Activated naive CD4-positive, alpha-beta T cell treated with anti-CD3 and anti-CD28 coated beads, Interleukin-2, amount 10 ng/mL, durations not matched to agents 7 days and 5 days (primary cell): ENCODE measurements around the gene PAQR4.

Source experiments
- CTCF ChIA-PET: fragments of 350-600 bp; sonication (Branson Sonifier 250); formaldehyde crosslinking; loops from one replicate; lab custom pipeline; 2021; ENCODE audit warnings: antibody characterized with exemption; lab: Charles Lee
- DNase-seq: peaks from one replicate; pipeline ENCODE4 v3.0.0-alpha.2; 2020
- H3K27ac Mint-ChIP-seq: one replicate; pipeline ENCODE4 v1.8.0; 2021; ENCODE audit warnings: mild to moderate bottlenecking, moderate library complexity, mixed read lengths
- H3K27me3 Mint-ChIP-seq: one replicate; pipeline ENCODE4 v1.8.0; 2021; ENCODE audit warnings: mild to moderate bottlenecking, mixed read lengths
- H3K36me3 Mint-ChIP-seq: one replicate; pipeline ENCODE4 v1.8.0; 2021; ENCODE audit warnings: mixed read lengths
- H3K4me1 Mint-ChIP-seq: one replicate; pipeline ENCODE4 v1.8.0; 2021; ENCODE audit warnings: mixed read lengths
- H3K4me3 Mint-ChIP-seq: one replicate; pipeline ENCODE4 v1.8.0; 2021; ENCODE audit warnings: mild to moderate bottlenecking, moderate library complexity, mixed read lengths
- H3K9me3 Mint-ChIP-seq: one replicate; pipeline ENCODE4 v1.8.0; 2021; ENCODE audit warnings: mixed read lengths

PAQR4 gene

DNA sequence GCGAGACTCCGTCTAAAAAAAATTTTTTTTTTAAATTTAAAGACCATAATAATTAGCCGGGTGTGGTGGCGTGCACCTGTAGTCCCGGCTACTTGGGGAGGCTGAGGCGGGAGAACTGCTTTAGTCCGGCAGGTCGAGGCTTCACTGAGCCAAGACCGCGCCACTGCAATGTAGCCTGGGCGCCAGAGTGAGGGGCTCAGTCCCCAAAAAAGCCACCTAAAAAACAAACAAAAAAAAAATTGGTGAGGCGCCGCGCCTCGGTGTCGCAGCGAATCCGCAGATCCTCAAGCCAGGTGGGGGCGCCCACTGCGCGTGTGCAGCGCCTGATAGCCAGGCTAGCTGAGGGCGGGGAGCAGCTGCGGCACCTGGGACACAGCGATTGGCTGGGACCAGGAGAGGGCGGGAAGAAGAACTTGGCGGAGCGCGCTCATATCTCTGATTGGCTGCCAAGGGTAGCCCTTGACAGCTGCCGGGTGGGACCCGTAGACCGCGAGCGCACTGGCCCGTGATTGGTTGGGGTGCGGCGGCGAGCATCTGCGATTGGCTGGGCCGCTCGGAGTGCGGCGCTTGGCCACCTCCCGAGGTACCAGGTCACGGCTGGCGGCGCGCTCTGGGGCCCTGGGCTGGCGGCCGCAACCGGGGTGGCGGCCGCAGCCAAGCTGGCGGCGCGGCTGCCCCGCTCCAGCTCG, 34.6 kb downstream of the PAQR4 start:
- peak; percentile 99 for DNase-seq
- peaks cover 35% of the 10 kb centered on the region for H3K4me1 Mint-ChIP-seq
- H3K4me3 Mint-ChIP-seq = peak overlapping the region; percentile 73
- no peaks in the 10 kb centered on the region for H3K9me3 Mint-ChIP-seq
- no peaks in the 10 kb centered on the region for H3K36me3 Mint-ChIP-seq
- CTCF ChIA-PET = interaction anchor here (0.7 to 17.3 kb wide), 8 partner anchors 11 to 115 kb away, joined by 3 to 300 read pairs (median 4); partner anchors contain the start of genes CLDN6, HCFC1R1, PAQR4 and THOC6
- peaks cover 71% of the 10 kb centered on the region for H3K27me3 Mint-ChIP-seq
- peak overlapping the region; percentile 72 for H3K27ac Mint-ChIP-seq

DNA sequence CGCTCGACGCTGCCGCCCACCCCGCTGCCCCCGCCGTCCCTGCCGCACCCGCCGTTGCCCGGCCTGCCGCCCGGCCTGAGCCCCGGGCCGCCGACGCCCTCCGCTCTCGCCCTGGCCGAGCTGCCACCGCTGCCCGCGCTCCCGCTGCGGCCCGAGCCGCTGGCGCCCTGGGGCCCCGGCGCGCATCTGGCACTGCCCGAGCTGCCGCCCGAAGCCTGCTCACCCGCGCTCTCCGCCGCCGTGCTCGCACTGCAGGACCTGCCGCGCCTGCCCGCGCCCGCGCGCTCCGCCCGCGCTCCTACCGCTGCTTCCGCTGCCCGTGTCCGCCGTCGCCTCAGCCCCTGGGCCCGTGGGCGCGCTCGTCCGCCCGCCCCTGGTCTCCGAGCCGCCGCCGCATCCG, 35.2 kb downstream of the PAQR4 start:
- no peak overlapping the region for H3K27ac Mint-ChIP-seq

DNA sequence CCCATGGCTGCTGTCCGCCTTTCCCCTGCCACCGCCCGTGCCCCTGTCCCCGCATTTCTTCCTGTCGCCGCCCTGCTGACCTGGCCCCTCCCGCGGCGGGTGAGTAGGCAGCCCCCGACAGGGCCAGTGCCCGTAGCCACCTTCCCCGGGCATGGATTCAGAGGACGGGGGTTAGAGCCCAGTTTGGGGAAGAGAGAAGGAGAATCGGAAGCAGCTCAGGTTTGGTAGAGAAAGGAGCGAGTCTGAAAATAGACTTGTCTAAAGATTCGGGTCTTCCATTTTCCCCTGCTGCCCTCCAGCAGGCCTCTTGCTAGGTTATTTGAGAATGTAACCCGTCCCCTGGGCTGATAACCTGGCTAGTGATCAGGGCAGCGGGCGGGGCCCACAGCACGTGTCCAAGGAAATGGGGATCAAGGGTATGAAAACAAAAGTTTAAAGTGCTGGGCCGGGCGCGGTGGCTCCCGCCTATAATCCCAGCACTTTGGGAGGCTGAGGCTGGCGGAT, 35.7 kb downstream of the PAQR4 start:
- no peaks in the 10 kb centered on the region for H3K36me3 Mint-ChIP-seq
- H3K4me3 Mint-ChIP-seq = peak overlapping the region; percentile 77
- H3K9me3 Mint-ChIP-seq = no peaks in the 10 kb centered on the region
- H3K27ac Mint-ChIP-seq = no peak overlapping the region
- peaks cover 71% of the 10 kb centered on the region for H3K27me3 Mint-ChIP-seq
- peaks cover 40% of the 10 kb centered on the region for H3K4me1 Mint-ChIP-seq
- CTCF ChIA-PET = interaction anchor here (17.3 kb wide), 1 partner anchor 22 kb away, joined by 300 read pairs; the partner anchor contains the start of genes CLDN6, HCFC1R1, THOC6 and TNFRSF12A
- peak; percentile 42 for DNase-seq

More for the DNA sequence above, 35.2 kb downstream of the PAQR4 start:
- DNase-seq = peak; percentile 46
- Mint-ChIP-seq H3K9me3 (no peaks in the 10 kb centered on the region), H3K27me3 (peaks cover 71% of the 10 kb centered on the region), H3K4me3 (no peak overlapping the region), H3K36me3 (no peaks in the 10 kb centered on the region), H3K4me1 (peaks cover 37% of the 10 kb centered on the region)
- CTCF ChIA-PET = interaction anchor here (0.7 to 17.3 kb wide), 8 partner anchors 10 to 116 kb away, joined by 3 to 300 read pairs (median 4); partner anchors contain the start of genes CLDN6, HCFC1R1, PAQR4 and THOC6

DNA sequence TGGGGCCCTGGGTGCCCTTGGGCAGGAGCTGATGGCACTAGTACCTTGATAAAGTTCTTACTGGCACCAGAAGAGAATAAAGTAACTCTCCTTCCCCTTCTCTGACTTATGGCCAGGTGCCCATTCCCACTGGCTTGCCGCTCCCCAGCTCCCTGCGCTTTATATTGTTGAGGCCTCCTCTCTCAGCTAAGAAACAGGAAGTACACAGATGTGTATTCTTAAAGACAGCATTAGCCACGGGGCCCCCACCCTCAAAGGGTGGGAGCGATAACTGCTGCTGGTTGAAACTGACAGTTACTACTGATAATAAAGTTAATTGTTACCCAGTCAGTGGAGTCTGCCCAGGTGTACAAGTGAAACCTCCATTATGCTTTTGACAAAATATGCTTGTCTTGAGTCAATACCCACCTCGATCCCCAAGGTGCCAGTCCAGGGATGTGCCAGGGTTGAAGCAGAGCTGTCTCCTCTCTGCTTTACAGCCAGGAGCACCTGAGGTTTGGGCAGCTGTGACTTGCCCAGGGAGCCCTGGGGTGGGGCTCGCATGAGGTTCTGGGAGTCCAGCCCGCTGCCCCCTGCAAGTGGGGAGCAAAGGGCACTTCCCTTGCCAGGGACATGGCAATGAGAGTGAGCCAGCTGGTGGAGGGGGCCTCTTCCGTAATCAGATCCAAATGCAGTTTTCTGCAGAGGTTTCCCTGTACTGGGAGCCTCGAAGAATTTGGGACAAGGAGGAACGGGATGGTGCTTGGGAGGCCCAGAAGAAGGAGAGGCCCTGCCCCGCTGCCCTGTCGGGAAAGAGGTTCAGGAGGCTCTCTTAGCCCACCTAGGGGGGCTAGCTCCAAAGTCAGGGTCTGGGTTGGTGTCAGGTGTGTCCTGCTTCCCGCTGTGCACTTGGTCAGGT, 38.2 kb downstream of the PAQR4 start:
- Mint-ChIP-seq H3K27me3 (peaks cover 82% of the 10 kb centered on the region), H3K4me1 (peaks cover 40% of the 10 kb centered on the region), H3K9me3 (no peaks in the 10 kb centered on the region), H3K4me3 (no peak overlapping the region), H3K36me3 (no peaks in the 10 kb centered on the region), H3K27ac (peak overlapping the region; percentile 60)
- DNase-seq = no peak
- CTCF ChIA-PET = interaction anchor here (1.0 to 17.3 kb wide), 5 partner anchors 19 to 156 kb away, joined by 3 to 300 read pairs (median 3); partner anchors contain the start of genes CLDN6, HCFC1R1, PKMYT1 and THOC6

DNA sequence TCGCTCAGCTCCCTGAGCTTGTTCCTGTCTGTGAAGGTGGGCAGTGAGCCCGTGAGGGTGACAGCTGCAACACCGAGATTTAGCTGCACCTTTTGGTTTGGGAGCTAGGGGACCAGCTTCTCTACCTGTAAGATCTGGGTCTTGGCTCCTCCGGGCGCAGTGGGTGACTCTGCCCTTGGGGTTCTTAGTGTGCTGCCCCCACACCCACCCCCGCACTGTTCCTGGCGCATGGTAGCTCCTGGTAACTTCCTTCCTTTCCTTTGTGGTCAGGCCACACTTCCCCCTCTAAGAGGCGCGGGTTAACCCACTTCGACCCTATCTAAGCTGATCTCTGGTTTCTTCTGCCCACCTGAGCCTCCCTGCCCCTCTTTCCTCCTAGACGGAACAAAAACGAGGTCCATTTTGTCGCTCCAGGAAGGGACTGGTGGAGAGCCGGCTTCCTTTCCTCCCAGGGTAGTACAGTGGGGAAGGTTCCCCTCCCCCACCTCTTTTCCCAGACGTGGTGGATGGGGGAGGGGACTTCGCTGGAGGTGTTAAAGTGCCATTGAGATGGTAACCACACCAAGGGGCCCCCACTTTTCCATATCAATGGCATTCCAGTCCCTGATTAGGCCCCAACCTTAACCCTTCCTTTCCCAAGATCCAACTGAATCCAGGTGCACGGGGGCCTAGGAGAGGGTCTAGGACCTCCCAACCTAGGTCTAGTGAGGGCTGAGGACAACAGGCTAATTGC, 39.0 kb downstream of the PAQR4 start:
- CTCF ChIA-PET = interaction anchor here (1.4 to 17.3 kb wide), 4 partner anchors 19 to 155 kb away, joined by 3 to 300 read pairs (median 4); partner anchors contain the start of genes CLDN6, HCFC1R1, PKMYT1 and THOC6
- no peaks in the 10 kb centered on the region for H3K9me3 Mint-ChIP-seq
- peak overlapping the region; percentile 60 for H3K27ac Mint-ChIP-seq
- peak; percentile 46 for DNase-seq
- H3K4me1 Mint-ChIP-seq = peaks cover 40% of the 10 kb centered on the region
- no peaks in the 10 kb centered on the region for H3K36me3 Mint-ChIP-seq
- peak overlapping the region; percentile 49 for H3K4me3 Mint-ChIP-seq
- H3K27me3 Mint-ChIP-seq = peaks cover 86% of the 10 kb centered on the region

DNA sequence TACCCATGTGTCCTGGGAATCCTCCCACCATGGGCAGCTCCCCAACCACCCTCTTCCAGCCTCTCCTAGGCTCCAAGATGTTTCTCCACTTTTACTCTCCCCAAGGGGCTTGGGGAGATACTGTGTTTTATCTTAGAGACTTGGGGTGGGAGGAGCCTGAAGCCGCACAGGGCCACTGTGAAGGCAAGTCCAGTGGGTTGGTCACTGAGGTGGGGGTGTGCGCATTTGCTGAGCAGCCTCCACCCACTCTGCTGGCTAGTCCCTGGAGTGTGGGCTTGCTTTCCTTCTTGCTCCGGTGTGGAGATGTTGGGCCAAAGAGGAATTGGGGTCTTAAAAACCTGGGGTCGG, 39.5 kb downstream of the PAQR4 start:
- Mint-ChIP-seq H3K36me3 (no peaks in the 10 kb centered on the region), H3K27ac (no peak overlapping the region), H3K27me3 (peaks cover 90% of the 10 kb centered on the region), H3K4me1 (peaks cover 40% of the 10 kb centered on the region), H3K4me3 (no peak overlapping the region), H3K9me3 (no peaks in the 10 kb centered on the region)
- CTCF ChIA-PET = interaction anchor here (17.3 kb wide), 1 partner anchor 18 kb away, joined by 300 read pairs; the partner anchor contains the start of genes CLDN6, HCFC1R1, THOC6 and TNFRSF12A
- DNase-seq = no peak

DNA sequence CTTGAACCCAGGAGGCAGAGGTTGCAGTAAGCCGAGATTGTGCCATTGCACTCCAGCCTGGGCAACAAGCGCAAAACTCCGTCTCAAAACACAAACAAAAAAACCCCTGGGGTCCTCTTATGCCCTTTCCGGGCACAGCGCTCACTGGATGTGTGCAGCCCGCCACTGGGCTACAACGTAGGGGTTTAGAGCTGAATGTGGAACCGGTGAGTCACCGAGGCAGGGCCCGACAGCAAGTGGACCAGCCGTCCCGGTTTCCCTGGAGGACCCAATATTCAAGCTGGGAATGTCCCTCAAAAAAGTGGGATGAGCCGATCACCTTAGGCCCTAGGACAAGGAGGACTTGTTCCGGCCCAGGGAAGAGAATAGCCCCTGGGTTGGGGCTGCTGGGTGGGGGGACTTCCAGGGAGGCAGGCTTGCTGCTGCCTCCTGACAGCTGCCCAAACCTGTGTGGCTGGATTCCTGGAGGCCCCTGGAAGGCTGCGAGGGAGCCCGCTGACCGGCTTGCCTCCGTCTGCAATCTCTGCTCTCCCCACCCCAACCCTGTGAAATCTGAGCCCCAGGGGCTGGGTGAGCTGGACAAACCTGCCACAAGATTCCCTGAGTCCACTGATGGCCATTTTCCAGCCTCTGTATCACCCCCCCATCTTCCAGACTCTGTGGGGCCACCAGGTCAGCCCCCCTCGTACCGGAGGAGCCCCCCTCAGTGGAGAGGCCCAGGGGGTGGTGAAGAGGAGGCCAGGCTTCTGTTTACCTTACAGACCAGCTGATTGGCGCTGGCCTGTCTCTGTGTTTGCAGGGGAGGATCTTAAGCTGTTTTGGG, 40.6 kb downstream of the PAQR4 start:
- Mint-ChIP-seq H3K36me3 (no peaks in the 10 kb centered on the region), H3K9me3 (no peaks in the 10 kb centered on the region), H3K4me3 (no peak overlapping the region), H3K4me1 (peaks cover 39% of the 10 kb centered on the region), H3K27ac (no peak overlapping the region), H3K27me3 (peaks cover 95% of the 10 kb centered on the region)
- CTCF ChIA-PET = interaction anchor here (17.3 kb wide), 1 partner anchor 17 kb away, joined by 300 read pairs; the partner anchor contains the start of genes CLDN6, HCFC1R1, THOC6 and TNFRSF12A
- no peak for DNase-seq

DNA sequence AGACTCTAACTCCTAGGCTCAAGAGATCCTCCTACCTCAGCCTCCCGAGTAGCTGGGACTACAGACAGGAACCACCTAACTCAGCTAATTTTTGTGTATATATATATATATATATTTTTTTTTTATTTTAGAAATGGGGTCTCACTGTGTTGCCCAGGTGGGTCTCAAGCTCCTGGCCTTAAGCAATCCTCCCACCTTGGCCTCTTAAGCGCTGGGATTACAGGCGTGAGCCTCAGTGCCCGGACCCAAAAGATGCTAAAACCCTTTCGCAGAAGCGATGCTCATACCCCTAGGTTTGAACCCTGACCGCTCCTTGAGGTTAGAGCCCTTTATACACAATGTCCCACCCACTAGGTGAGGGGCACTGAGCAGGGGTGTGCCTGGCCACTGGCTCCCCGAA, 41.4 kb downstream of the PAQR4 start:
- H3K4me1 Mint-ChIP-seq = peaks cover 37% of the 10 kb centered on the region
- no peaks in the 10 kb centered on the region for H3K9me3 Mint-ChIP-seq
- DNase-seq = no peak
- H3K27ac Mint-ChIP-seq = no peak overlapping the region
- no peaks in the 10 kb centered on the region for H3K36me3 Mint-ChIP-seq
- H3K27me3 Mint-ChIP-seq = peaks cover 97% of the 10 kb centered on the region
- no peak overlapping the region for H3K4me3 Mint-ChIP-seq
- CTCF ChIA-PET = interaction anchor here (17.3 kb wide), 1 partner anchor 16 kb away, joined by 300 read pairs; the partner anchor contains the start of genes CLDN6, HCFC1R1, THOC6 and TNFRSF12A

DNA sequence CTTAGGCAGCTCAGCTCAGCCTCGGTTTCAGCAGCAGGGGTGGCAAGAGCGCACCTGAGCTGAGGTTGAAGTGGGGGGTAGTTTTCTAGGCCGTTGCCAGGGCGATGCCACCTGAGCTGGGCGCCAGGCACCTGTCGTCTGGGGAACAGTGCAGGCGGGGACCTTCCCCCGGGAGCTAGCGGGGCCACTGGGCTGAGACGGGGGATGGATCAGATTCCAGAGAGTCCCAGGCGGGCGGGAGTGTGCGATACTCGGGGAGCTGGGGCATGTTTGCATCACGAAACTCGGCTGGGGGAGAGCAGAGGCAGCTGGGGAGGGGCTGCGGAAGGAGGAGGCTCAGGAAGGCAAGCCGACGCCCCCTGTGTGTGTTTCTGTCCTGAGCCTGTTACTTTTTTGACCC, 43.1 kb downstream of the PAQR4 start:
- H3K4me3 Mint-ChIP-seq = no peak overlapping the region
- H3K4me1 Mint-ChIP-seq = peaks cover 23% of the 10 kb centered on the region
- no peak for DNase-seq
- no peaks in the 10 kb centered on the region for H3K9me3 Mint-ChIP-seq
- H3K36me3 Mint-ChIP-seq = no peaks in the 10 kb centered on the region
- H3K27ac Mint-ChIP-seq = no peak overlapping the region
- CTCF ChIA-PET = interaction anchor here (17.3 kb wide), 1 partner anchor 15 kb away, joined by 300 read pairs; the partner anchor contains the start of genes CLDN6, HCFC1R1, THOC6 and TNFRSF12A
- H3K27me3 Mint-ChIP-seq = peaks cover 98% of the 10 kb centered on the region

DNA sequence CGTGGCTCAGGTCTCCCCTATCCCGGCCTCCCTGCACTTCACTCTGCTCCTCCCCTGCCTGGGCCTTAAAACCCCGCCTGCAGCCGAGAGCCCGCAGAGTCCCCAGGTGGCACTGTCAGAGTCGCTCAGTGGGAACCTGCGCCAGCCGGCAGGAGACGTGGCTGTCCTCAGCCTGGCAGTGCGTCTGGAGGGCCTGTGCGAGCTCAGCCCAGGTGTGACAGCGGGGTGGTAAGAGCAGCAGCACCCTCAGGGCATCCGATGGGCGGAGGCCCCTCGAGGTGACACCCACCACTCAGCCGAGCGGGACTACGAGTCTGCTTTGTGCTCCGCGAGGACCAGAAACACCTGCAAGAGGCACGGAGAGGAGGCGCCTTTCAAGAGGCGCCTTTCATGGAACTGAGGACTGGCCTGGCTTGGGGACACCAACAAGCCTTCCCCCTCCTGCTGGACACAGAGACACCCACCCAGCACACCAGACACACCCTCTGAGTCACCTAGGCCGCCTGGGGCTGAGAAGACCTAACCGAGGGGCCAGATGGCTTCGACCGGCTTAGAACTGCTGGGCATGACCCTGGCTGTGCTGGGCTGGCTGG, 43.8 kb downstream of the PAQR4 start, which contains the start of gene CLDN9:
Gene CLDN9, plus strand, starts transcription at position 96 of the 593 bp plus-strand sequence. Its CDS starts 440 bp downstream, at position 536.
- H3K4me1 Mint-ChIP-seq = peaks cover 16% of the 10 kb centered on the region
- CTCF ChIA-PET = interaction anchor here (17.3 kb wide), 1 partner anchor 14 kb away, joined by 300 read pairs; the partner anchor contains the start of genes CLDN6, HCFC1R1, THOC6 and TNFRSF12A
- H3K36me3 Mint-ChIP-seq = no peaks in the 10 kb centered on the region
- H3K4me3 Mint-ChIP-seq = no peak within 1 kb of the TSS
- peaks cover 95% of the 10 kb centered on the region for H3K27me3 Mint-ChIP-seq
- no peak within 1 kb of the TSS for H3K27ac Mint-ChIP-seq
- no peaks in the 10 kb centered on the region for H3K9me3 Mint-ChIP-seq
- DNase-seq = no peak

DNA sequence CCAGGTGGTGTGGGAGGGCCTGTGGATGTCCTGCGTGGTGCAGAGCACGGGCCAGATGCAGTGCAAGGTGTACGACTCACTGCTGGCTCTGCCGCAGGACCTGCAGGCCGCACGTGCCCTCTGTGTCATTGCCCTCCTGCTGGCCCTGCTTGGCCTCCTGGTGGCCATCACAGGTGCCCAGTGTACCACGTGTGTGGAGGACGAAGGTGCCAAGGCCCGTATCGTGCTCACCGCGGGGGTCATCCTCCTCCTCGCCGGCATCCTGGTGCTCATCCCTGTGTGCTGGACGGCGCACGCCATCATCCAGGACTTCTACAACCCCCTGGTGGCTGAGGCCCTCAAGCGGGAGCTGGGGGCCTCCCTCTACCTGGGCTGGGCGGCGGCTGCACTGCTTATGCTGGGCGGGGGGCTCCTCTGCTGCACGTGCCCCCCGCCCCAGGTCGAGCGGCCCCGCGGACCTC, 44.4 kb downstream of the PAQR4 start:
- peaks cover 95% of the 10 kb centered on the region for H3K27me3 Mint-ChIP-seq

More for the DNA sequence above, 44.4 kb downstream of the PAQR4 start:
- Mint-ChIP-seq H3K9me3 (no peaks in the 10 kb centered on the region), H3K27ac (no peak overlapping the region), H3K36me3 (no peaks in the 10 kb centered on the region), H3K4me1 (peaks cover 14% of the 10 kb centered on the region), H3K4me3 (no peak overlapping the region)
- CTCF ChIA-PET = interaction anchor here (0.6 to 17.3 kb wide), 2 partner anchors 13 to 19 kb away, joined by 3 to 300 read pairs; partner anchors contain the start of genes CLDN6, HCFC1R1, THOC6 and TNFRSF12A
- no peak for DNase-seq
